ACC112 (cell line): ENCODE measurements around the gene UBE2I.
"Not testable (repeated sequence)": the region's sequence is repeated elsewhere in the genome, so short reads cannot be mapped to it uniquely, and the experiment has no call there.

ENCODE experiments used
- H2AFZ ChIP-seq: fragments of 200-600 bp; sonication (generic); one replicate; pipeline ENCODE4 v1.6.0; 2017; ENCODE audit warnings: antibody characterized with exemption, low read length; ENCODE audit not compliant: unreplicated experiment
- H3K27ac ChIP-seq: fragments of 200-600 bp; sonication (generic); 2 replicates; pipeline ENCODE4 v1.5.1; 2014; ENCODE audit warnings: low read depth, mild to moderate bottlenecking, antibody characterized with exemption, low read length, moderate library complexity
- H3K27me3 ChIP-seq: fragments of 200-600 bp; sonication (generic); 2 replicates; pipeline ENCODE4 v1.6.1; 2014; ENCODE audit warnings: mild to moderate bottlenecking, antibody characterized with exemption, low read length, moderate library complexity, mixed read lengths; ENCODE audit not compliant: insufficient read depth
- H3K36me3 ChIP-seq: fragments of 200-600 bp; sonication (generic); 2 replicates; pipeline ENCODE4 v1.6.1; 2016; ENCODE audit warnings: mild to moderate bottlenecking, antibody characterized with exemption, low read length, moderate library complexity, mixed read lengths; ENCODE audit not compliant: insufficient read depth
- H3K4me1 ChIP-seq: fragments of 200-600 bp; sonication (generic); one replicate; pipeline ENCODE4 v1.6.1; 2016; ENCODE audit warnings: low read length, mixed read lengths; ENCODE audit not compliant: insufficient read depth, unreplicated experiment, control insufficient read depth
- H3K4me3 ChIP-seq: fragments of 200-600 bp; sonication (generic); 2 replicates; pipeline ENCODE4 v1.5.1; 2014; ENCODE audit warnings: mild to moderate bottlenecking, low read depth, low read length
- H3K79me2 ChIP-seq: fragments of 200-600 bp; sonication (generic); one replicate; pipeline ENCODE4 v1.6.0; 2016; ENCODE audit warnings: low read length; ENCODE audit not compliant: control insufficient read depth, unreplicated experiment, insufficient read depth

UBE2I gene

GRCh38 chr16:1285669-1286512 lies 23.5 kb upstream of the UBE2I start:
- Histone ChIP-seq H2AFZ (no peak overlapping the region), H3K27me3 (peaks cover 57% of the 10 kb centered on the region), H3K4me3 (no peak overlapping the region), H3K4me1 (no peaks in the 10 kb centered on the region), H3K79me2 (no peaks in the 10 kb centered on the region), H3K36me3 (no peaks in the 10 kb centered on the region), H3K27ac (no peak overlapping the region)

- Histone ChIP-seq H3K27ac (no peak overlapping the region), H3K27me3 (peaks cover 64% of the 10 kb centered on the region), H3K4me1 (no peaks in the 10 kb centered on the region), H3K4me3 (no peak overlapping the region), H2AFZ (no peak overlapping the region), H3K79me2 (no peaks in the 10 kb centered on the region), H3K36me3 (no peaks in the 10 kb centered on the region)
Measured at GRCh38 chr16:1286513-1287094, 22.8 kb upstream of the UBE2I start.

GRCh38 chr16:1287982-1288670 lies 21.3 kb upstream of the UBE2I start:
- Histone ChIP-seq H3K79me2 (no peaks in the 10 kb centered on the region), H3K27me3 (peaks cover 66% of the 10 kb centered on the region), H3K36me3 (no peaks in the 10 kb centered on the region), H2AFZ (no peak overlapping the region), H3K4me3 (no peak overlapping the region), H3K27ac (no peak overlapping the region), H3K4me1 (no peaks in the 10 kb centered on the region)

GRCh38 chr16:1288813-1289476 lies 20.5 kb upstream of the UBE2I start:
- H2AFZ ChIP-seq = no peak overlapping the region
- peaks cover 58% of the 10 kb centered on the region for H3K27me3 ChIP-seq
- H3K36me3 ChIP-seq = no peaks in the 10 kb centered on the region
- no peak overlapping the region for H3K4me3 ChIP-seq
- H3K4me1 ChIP-seq = no peaks in the 10 kb centered on the region
- H3K27ac ChIP-seq = no peak overlapping the region
- no peaks in the 10 kb centered on the region for H3K79me2 ChIP-seq

- Histone ChIP-seq H3K4me1 (no peaks in the 10 kb centered on the region), H2AFZ (no peak overlapping the region), H3K36me3 (no peaks in the 10 kb centered on the region), H3K4me3 (no peak overlapping the region), H3K27me3 (peaks cover 57% of the 10 kb centered on the region), H3K27ac (no peak overlapping the region), H3K79me2 (no peaks in the 10 kb centered on the region)
Measured at GRCh38 chr16:1289477-1289866, 20.0 kb upstream of the UBE2I start.

- Histone ChIP-seq H3K36me3 (no peaks in the 10 kb centered on the region), H2AFZ (no peak overlapping the region), H3K27me3 (peaks cover 57% of the 10 kb centered on the region), H3K4me3 (no peak overlapping the region), H3K79me2 (no peaks in the 10 kb centered on the region), H3K4me1 (no peaks in the 10 kb centered on the region), H3K27ac (no peak overlapping the region)
Measured at GRCh38 chr16:1290063-1290501, 19.4 kb upstream of the UBE2I start.

GRCh38 chr16:1290860-1291575 lies 18.4 kb upstream of the UBE2I start:
- Histone ChIP-seq H3K4me1 (no peaks in the 10 kb centered on the region), H3K79me2 (no peaks in the 10 kb centered on the region), H3K27ac (no peak overlapping the region), H3K4me3 (no peak overlapping the region), H3K27me3 (peaks cover 48% of the 10 kb centered on the region), H3K36me3 (no peaks in the 10 kb centered on the region), H2AFZ (no peak overlapping the region)

- no peak overlapping the region for H3K27ac ChIP-seq
- H3K4me1 ChIP-seq = no peaks in the 10 kb centered on the region
- H3K4me3 ChIP-seq = no peak overlapping the region
- no peaks in the 10 kb centered on the region for H3K79me2 ChIP-seq
- no peaks in the 10 kb centered on the region for H3K36me3 ChIP-seq
- peaks cover 43% of the 10 kb centered on the region for H3K27me3 ChIP-seq
- no peak overlapping the region for H2AFZ ChIP-seq
Measured at GRCh38 chr16:1291576-1291974, 17.9 kb upstream of the UBE2I start.

- not testable (repeated sequence) for H3K4me1 ChIP-seq, H3K36me3 ChIP-seq, H3K4me3 ChIP-seq, H2AFZ ChIP-seq, H3K79me2 ChIP-seq, H3K27ac ChIP-seq
- peaks cover 41% of the 10 kb centered on the region for H3K27me3 ChIP-seq
Measured at GRCh38 chr16:1292208-1292607, 17.2 kb upstream of the UBE2I start.

- peaks cover 36% of the 10 kb centered on the region for H3K27me3 ChIP-seq
- not testable (repeated sequence) for H3K79me2 ChIP-seq, H3K27ac ChIP-seq, H2AFZ ChIP-seq, H3K4me3 ChIP-seq, H3K36me3 ChIP-seq, H3K4me1 ChIP-seq
Measured at GRCh38 chr16:1292808-1293207, 16.6 kb upstream of the UBE2I start.
